ENCODE results near the gene VEGFB. TPM values are rescaled to one million over a fixed set of nuclear protein-coding genes. Genes with fewer than 3 reads are reported as not detected.

The VEGFB gene
- polyA plus RNA-seq, 1 experiment: 13.2 TPM

GRCh38 chr11:64263947-64264317, 29.5 kb downstream of the VEGFB start:
- H3K36me3 ChIP-seq (ENCODE audit: control insufficient read depth, insufficient read depth, low read length): peaks cover 49% of the 10 kb centered on the region
- H3K27me3 ChIP-seq (ENCODE audit: control insufficient read depth, insufficient read depth, low read length): no peaks in the 10 kb centered on the region
- TF ChIP-seq CTCF (IDR thresholded peaks at IDR 0.05; ENCODE audit: insufficient read depth, low read depth, low read length): no peak
- no peak overlapping the region for H3K4me3 ChIP-seq (ENCODE audit: low read depth, low read length)
- POLR2A ChIA-PET: no interaction called here
- no peak for DNase-seq (ENCODE audit: low read depth)
- CTCF ChIA-PET: interaction anchor here (1.4 to 6.5 kb wide), 5 partner anchors 10 to 40 kb away, joined by 4 to 56 read pairs (median 6); partner anchors contain the start of genes CATSPERZ, ESRRA, PLCB3 and PPP1R14B

- CTCF ChIA-PET: interaction anchor here (1.4 to 6.5 kb wide), 4 partner anchors 13 to 40 kb away, joined by 4 to 56 read pairs (median 8); partner anchors contain the start of genes CATSPERZ, ESRRA, PLCB3 and PPP1R14B
- DNase-seq (ENCODE audit: low read depth): no peak
- no peak for TF ChIP-seq CTCF (IDR thresholded peaks at IDR 0.05; ENCODE audit: insufficient read depth, low read depth, low read length)
- no peaks in the 10 kb centered on the region for H3K27me3 ChIP-seq (ENCODE audit: control insufficient read depth, insufficient read depth, low read length)
- H3K36me3 ChIP-seq (ENCODE audit: control insufficient read depth, insufficient read depth, low read length): peaks cover 47% of the 10 kb centered on the region
- no peak overlapping the region for H3K4me3 ChIP-seq (ENCODE audit: low read depth, low read length)
- POLR2A ChIA-PET: no interaction called here
Measured at GRCh38 chr11:64264371-64264852, 30.0 kb downstream of the VEGFB start.

GRCh38 chr11:64265176-64266160, 31.1 kb downstream of the VEGFB start:
- H3K27me3 ChIP-seq (ENCODE audit: control insufficient read depth, insufficient read depth, low read length): no peaks in the 10 kb centered on the region
- no peak overlapping the region for H3K4me3 ChIP-seq (ENCODE audit: low read depth, low read length)
- DNase-seq (ENCODE audit: low read depth): no peak
- H3K36me3 ChIP-seq (ENCODE audit: control insufficient read depth, insufficient read depth, low read length): peaks cover 41% of the 10 kb centered on the region
- ChIA-PET POLR2A (no interaction called here), CTCF (interaction anchor here (1.3 to 6.5 kb wide), 4 partner anchors 8 to 39 kb away, joined by 3 to 56 read pairs (median 8); partner anchors contain the start of genes CATSPERZ, ESRRA and PLCB3)
- no peak for TF ChIP-seq CTCF (IDR thresholded peaks at IDR 0.05; ENCODE audit: insufficient read depth, low read depth, low read length)

- Histone ChIP-seq H3K36me3 (ENCODE audit: control insufficient read depth, insufficient read depth, low read length) (peaks cover 40% of the 10 kb centered on the region), H3K27me3 (ENCODE audit: control insufficient read depth, insufficient read depth, low read length) (no peaks in the 10 kb centered on the region), H3K4me3 (ENCODE audit: low read depth, low read length) (no peak overlapping the region)
- CTCF ChIA-PET: interaction anchor here (1.3 to 6.5 kb wide), 2 partner anchors 9 to 15 kb away, joined by 3 to 56 read pairs; partner anchors contain the start of gene PLCB3
- TF ChIP-seq CTCF (IDR thresholded peaks at IDR 0.05; ENCODE audit: insufficient read depth, low read depth, low read length): no peak
- DNase-seq (ENCODE audit: low read depth): no peak
- POLR2A ChIA-PET: no interaction called here
Measured at GRCh38 chr11:64266339-64266738, 32.0 kb downstream of the VEGFB start.

Measured in BJ (cell line).